ENCODE data around the gene SPTLC3. TPM values are rescaled to one million over a fixed set of nuclear protein-coding genes. Genes with fewer than 3 reads are reported as not detected.

The SPTLC3 gene
- total RNA-seq, 1 donor from 2014 or later, result 4.6 TPM

GRCh38 chr20:13174402-13174801, 165.6 kb downstream of the SPTLC3 start:
- intact Hi-C loops (cut with DNase I), result no loop called here
- DNase-seq (ENCODE audit: low spot score in 2 of 2), result no peak
- H3K9me3 ChIP-seq, result no peaks in the 10 kb centered on the region
- H3K27ac ChIP-seq, result no peak overlapping the region
- no peaks in the 10 kb centered on the region for H3K27me3 ChIP-seq
- TF ChIP-seq, protein P1, sequence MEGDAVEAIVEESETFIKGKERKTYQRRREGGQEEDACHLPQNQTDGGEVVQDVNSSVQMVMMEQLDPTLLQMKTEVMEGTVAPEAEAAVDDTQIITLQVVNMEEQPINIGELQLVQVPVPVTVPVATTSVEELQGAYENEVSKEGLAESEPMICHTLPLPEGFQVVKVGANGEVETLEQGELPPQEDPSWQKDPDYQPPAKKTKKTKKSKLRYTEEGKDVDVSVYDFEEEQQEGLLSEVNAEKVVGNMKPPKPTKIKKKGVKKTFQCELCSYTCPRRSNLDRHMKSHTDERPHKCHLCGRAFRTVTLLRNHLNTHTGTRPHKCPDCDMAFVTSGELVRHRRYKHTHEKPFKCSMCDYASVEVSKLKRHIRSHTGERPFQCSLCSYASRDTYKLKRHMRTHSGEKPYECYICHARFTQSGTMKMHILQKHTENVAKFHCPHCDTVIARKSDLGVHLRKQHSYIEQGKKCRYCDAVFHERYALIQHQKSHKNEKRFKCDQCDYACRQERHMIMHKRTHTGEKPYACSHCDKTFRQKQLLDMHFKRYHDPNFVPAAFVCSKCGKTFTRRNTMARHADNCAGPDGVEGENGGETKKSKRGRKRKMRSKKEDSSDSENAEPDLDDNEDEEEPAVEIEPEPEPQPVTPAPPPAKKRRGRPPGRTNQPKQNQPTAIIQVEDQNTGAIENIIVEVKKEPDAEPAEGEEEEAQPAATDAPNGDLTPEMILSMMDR (IDR thresholded peaks at IDR 0.05), result no peak
- H3K36me3 ChIP-seq, result no peaks in the 10 kb centered on the region
- H3K4me3 ChIP-seq, result no peak overlapping the region
- H3K4me1 ChIP-seq, result no peaks in the 10 kb centered on the region

GRCh38 chr20:13180986-13181889, 172.5 kb downstream of the SPTLC3 start:
- no peak overlapping the region for H3K27ac ChIP-seq
- H3K4me3 ChIP-seq, result no peak overlapping the region
- no peaks in the 10 kb centered on the region for H3K27me3 ChIP-seq
- H3K36me3 ChIP-seq, result no peaks in the 10 kb centered on the region
- DNase-seq (ENCODE audit: low spot score in 2 of 2), result no peak
- no peaks in the 10 kb centered on the region for H3K9me3 ChIP-seq
- intact Hi-C loops (cut with DNase I), result no loop called here
- no peaks in the 10 kb centered on the region for H3K4me1 ChIP-seq
- TF ChIP-seq, protein P1 (IDR thresholded peaks at IDR 0.05), result no peak

DNA sequence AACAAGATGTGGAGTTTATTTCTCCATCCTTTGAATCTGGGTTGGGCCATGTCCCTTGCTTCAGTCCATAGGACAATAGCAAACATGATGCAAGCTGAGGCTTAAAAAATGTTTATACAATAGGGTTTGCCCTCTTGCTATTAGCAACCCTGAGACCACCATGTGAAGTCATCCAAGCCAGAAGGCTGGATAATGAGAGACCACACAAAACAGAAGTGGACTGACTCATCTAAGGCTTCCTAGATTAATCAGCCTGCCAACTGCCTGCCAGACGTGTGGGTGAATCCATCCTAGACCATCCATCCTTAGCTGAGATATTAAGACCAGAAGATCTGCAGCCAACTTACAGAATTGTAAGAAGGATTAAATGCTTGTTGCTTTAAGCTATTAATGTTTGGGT, 174.2 kb downstream of the SPTLC3 start:
- no peaks in the 10 kb centered on the region for H3K4me1 ChIP-seq
- H3K4me3 ChIP-seq, result no peak overlapping the region
- no peak overlapping the region for H3K27ac ChIP-seq
- intact Hi-C loops (cut with DNase I), result no loop called here
- no peaks in the 10 kb centered on the region for H3K36me3 ChIP-seq
- TF ChIP-seq, protein P1 (IDR thresholded peaks at IDR 0.05), result no peak
- peaks cover 0 to 6% of the 10 kb centered on the region in 2 donors for H3K9me3 ChIP-seq
- no peak for DNase-seq (ENCODE audit: low spot score in 2 of 2)
- no peaks in the 10 kb centered on the region for H3K27me3 ChIP-seq

- H3K27me3 ChIP-seq, result no peaks in the 10 kb centered on the region
- H3K4me3 ChIP-seq, result no peak overlapping the region
- peaks cover 0 to 6% of the 10 kb centered on the region in 2 donors for H3K9me3 ChIP-seq
- no peak for DNase-seq (ENCODE audit: low spot score in 2 of 2)
- intact Hi-C loops (cut with DNase I), result no loop called here
- H3K27ac ChIP-seq, result no peak overlapping the region
- no peaks in the 10 kb centered on the region for H3K36me3 ChIP-seq
- TF ChIP-seq, protein P1 (IDR thresholded peaks at IDR 0.05), result no peak
- no peaks in the 10 kb centered on the region for H3K4me1 ChIP-seq
These were observed 177.4 kb downstream of the SPTLC3 start for GRCh38 chr20:13186043-13186774.

DNA sequence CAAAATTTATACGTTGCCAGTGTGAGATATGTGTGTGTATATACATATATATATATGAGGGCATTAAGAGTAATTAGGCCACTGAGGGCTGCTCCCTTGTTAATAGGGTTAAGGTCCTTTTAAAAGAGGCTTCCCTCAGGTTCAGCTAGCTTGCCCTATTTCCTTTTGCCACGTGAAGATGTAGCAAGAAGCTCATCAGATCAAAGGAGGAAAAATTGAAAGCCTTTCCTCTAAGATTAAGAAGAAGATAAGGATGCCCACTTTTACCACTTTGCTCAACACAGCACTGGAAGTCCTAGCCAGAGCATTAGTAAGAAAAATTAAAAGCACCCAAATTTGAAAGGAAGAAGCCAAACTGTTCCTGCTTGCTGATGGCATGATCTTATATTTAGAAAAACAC, 179.1 kb downstream of the SPTLC3 start:
- intact Hi-C loops (cut with DNase I), result no loop called here

More for the DNA sequence above, 179.1 kb downstream of the SPTLC3 start:
- Histone ChIP-seq H3K4me1 (no peaks in the 10 kb centered on the region), H3K27ac (no peak overlapping the region), H3K9me3 (peaks cover 0 to 6% of the 10 kb centered on the region in 2 donors), H3K27me3 (no peaks in the 10 kb centered on the region), H3K4me3 (no peak overlapping the region), H3K36me3 (no peaks in the 10 kb centered on the region)
- TF ChIP-seq, protein P1 (IDR thresholded peaks at IDR 0.05), result no peak
- DNase-seq (ENCODE audit: low spot score in 2 of 2), result no peak

Measured in ascending aorta (tissue), 2 donors.